Retina (tissue), 1 donor: ENCODE results near the gene EME1.
A peak's percentile ranks its signal among the peaks of the same experiment; 100 is the strongest.
"Not testable (repeated sequence)": the region's sequence is repeated elsewhere in the genome, so short reads cannot be mapped to it uniquely, and the experiment has no call there.

Source experiments
- DNase-seq: peaks from one replicate; pipeline ENCODE4 v3.0.0-alpha.2; 2016

The EME1 gene

DNA sequence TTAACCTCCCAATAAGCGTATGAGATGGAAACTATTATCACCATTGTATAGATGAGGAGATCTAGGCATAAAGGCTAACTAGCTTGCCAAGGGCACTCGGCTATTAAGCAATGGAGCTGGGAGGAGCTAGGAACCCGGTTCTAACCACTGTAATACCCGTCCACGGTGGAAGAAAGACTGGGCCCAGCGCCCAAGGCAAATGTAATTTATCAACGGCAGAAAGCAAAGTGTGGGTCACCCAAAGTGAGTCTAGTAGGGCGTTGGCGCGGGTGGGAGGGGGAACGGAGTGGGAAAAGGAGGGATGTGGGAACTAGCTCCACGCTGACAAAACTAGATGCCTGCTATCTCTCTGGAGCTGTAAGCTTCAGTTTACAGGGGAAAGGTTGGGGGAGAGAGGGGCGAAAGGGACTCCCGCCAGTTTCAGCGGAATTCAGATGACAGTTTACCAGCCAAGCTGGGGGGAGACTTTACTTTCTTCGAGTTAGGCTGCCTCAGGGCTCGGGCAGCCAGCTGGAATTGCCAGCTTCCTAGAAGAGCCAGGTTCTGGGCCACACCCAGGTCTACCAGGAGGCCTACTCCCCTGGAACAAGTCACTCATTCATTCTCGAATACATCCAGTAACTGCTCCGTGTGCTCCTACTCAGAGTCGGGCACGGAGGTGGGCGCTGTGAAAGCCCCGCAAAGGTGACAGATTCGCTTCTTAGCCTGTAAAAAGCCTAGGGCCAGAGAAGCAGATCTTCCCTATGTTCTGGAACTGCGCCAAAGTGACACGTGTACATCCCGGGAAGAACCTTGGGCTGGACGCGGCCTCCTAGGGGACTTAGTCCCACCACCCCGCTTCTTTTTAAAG lies 23.5 kb downstream of the EME1 start:
- no peak for DNase-seq

DNA sequence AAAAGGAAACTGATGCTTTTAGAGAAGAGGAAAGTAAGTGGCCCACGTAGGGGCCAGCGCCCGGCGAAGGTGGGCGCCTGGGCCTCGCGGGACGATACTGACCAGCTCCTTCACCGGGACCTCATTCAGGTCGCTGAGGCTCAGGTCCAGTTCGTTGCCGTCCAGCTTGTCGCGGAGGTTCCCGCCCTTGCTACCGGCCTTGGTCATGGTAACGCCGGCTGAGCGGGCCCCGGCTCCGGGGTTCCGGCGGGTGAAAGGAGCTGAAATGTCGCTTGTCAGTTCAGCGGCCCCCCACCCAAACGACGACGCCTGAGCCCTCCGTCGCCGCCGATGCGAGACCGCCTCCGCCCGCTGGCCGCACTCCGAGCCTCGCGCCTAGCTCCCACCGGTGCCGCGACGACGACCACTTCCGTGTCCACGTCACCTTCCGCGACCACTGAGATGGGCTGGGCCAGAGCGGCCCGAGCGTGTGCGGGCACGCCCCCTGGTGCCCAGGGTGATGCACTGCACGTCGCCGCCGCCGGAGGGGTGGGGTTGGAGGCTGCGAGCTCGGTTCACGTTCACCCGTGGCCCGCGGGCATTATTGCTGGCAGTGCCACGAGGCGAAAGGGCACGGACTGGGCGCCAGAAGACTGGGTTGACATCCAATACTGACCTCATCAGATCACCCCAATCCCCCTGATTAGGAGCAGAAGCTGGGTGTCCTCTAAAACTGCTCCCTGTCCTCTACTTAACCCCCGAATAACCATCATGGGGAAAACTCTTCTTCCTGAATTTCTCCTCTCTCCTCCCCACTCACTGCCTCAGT lies 24.3 kb downstream of the EME1 start, which contains the start of gene LRRC59:
Gene LRRC59, minus strand, starts transcription at position 413 of the 808 bp plus-strand sequence. Its CDS starts 206 bp downstream, at position 207.
- peak; percentile 97 for DNase-seq

DNA sequence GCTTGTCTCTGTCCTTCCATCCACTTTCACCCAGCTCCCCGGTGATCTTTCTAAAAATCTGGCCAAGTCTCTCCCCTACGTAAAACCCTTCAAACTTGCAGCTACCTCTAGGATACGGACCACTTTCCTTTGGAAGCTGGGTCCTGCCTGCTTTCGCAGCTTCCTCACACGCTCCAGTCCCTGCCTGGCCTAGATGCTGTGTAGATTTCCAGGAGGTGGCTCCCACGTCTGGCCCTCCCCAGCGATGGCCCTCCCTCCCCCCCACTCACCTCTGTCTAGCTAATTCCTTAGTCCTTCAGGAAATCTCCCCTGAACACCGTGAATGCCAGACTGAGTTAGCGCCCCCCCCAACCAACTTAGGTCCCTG lies 24.9 kb downstream of the EME1 start:
- no peak for DNase-seq

DNA sequence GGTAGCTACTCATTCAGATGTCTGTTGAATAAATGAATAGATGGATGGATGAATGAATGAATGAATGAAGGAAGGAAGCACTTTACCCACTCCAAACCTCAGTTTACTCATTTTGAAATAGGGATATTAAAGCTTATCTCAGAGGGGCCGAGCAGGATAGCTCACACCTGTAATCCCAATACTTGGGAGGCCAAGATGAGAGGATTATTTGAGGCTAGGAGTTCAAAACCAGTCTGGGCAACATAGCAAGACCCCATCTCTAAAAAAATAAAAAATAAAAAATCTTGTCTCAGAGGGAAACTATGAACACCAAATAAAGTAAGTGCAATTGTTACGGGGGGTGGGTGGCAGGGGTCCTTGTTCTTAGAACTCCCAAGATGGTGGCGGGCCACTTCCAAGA lies 25.6 kb downstream of the EME1 start:
- DNase-seq, result not testable (repeated sequence)

DNA sequence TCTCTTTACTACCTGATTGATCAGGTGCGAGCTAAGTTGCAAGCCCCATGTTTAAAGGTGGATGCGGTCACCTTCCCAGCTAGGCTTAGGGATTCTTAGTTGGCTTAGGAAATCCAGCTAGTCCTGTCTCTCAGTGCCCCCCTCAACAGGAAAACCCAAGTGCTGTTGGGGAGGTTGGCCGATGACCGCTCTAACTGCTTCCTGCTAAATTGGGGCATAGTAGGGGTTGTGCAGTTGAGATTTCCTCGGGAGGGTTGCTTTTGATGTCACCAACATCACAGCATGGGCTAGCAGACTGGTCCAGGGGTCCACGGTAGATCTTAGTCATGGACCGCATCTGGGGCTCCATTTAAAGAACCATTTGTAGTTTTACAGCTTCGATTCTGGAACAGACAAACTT lies 26.6 kb downstream of the EME1 start:
- not testable (repeated sequence) for DNase-seq

DNA sequence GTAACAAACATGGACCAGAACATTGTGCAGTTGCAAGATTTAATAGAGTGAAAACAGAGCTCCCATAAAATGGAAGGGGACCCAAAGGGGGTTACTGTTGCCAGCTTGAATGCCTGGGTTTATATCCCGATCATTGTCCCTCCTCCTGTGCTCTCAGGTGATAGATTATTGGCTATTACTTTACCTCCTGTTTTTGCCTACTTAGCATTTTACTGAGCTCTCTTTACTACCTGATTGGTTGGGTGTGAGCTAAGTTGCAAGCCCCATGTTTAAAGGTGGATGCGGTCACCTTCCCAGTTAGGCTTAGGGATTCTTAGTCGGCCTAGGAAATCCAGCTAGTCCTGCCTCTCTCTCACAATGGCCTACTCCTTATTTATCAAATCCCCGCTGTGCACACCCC lies 32.3 kb downstream of the EME1 start:
- not testable (repeated sequence) for DNase-seq

DNA sequence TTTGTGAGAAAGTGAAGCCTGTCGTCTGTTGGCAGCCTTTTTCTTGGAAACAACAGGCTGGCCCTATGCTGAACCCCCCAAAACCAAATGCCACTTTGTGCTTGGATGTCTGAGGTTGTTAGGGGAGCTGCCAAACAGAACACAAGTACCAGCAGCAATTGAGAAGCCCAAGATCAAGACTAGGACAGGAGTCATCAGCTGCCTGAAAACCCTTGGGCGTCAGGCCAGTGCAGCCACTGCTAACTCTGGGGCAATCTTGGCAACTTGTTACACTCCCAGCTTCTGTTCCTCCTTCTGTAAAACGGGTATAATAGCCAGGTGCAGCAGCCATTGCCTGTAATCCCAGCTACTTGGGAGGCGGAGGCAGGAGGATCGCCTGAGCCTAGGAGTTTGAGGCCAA lies 33.5 kb downstream of the EME1 start:
- no peak for DNase-seq

DNA sequence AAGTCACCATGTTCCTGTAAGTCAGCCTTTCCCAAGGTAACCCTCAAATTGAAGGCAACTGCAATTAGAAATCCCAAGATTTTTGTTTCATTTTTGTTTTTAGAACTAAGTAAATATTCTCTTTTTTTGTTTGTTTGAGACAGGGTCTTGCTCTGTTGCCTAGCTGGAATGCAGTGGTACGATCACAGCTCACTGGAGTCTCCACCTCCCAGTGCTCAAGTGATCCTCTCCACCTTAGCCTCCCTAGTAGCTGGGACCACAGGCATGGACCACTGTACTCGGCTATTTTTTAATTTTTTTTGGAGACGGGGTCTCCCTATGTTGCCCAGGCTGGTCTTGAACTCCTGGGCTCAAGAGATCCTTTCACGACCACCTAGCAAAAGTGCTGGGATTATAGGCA lies 34.9 kb downstream of the EME1 start:
- no peak for DNase-seq

DNA sequence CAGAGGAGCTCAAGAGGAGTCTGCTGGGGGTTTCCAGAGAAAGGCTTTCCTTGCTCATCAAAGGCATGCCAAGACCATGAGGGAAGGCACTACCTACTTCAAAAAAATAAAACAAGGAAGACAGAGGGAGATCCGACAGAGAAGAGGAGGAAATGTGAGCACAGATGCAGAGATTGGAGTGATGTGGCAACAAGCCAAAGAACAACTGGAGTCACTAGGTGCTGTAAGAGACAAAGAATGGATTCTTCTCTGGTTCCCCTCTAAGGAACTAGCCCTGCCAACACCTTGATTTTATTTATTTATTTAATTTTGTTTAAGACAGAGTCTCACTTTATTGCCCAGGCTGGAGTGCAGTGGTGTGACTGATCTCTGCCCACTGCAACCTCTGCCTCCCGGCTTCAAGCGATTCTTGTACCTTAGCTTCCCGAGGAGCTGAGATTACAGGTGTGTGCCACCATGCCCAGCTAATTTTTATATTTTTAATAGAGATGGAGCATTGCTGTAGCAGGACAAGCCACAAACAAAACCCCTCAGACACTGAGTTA lies 39.2 kb downstream of the EME1 start:
- no peak for DNase-seq

DNA sequence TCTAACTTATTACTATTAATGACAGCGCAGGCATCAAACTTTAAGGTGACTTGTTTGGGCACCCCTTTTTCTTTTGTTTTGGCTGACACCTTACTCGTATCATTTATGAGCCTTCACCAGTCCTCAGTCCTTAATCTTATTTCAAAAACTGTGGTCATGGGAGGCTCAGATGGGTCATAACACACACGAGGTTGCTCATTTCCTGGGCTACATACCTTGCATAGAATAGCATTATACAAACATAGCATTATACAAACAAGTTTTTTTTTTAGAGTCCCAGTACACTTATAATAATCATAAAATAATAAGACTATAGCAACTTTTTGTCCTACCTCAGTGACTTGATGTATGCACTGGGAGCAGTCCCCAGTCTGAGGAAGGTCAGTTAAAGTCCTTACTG lies 41.8 kb downstream of the EME1 start:
- no peak for DNase-seq

DNA sequence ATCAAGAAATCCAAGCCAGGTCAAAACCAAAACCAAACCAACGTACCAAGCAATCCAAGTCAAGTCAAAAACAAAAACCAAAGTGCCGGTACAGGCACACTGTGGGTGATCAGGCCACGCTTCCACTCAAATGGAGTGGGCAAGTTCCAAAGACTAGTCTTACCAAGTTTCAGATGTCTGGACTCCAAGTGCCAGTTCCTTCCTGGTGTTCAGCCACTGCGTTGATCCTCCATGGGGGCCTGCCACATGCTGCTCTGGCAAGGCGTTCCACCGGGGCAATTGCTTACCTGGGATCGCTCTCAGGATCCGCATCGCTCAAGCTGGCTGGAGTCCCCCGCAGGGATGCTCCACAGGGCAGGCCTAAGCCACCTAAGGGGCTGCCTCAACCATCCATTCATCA lies 46.5 kb downstream of the EME1 start:
- DNase-seq, result not testable (repeated sequence)

DNA sequence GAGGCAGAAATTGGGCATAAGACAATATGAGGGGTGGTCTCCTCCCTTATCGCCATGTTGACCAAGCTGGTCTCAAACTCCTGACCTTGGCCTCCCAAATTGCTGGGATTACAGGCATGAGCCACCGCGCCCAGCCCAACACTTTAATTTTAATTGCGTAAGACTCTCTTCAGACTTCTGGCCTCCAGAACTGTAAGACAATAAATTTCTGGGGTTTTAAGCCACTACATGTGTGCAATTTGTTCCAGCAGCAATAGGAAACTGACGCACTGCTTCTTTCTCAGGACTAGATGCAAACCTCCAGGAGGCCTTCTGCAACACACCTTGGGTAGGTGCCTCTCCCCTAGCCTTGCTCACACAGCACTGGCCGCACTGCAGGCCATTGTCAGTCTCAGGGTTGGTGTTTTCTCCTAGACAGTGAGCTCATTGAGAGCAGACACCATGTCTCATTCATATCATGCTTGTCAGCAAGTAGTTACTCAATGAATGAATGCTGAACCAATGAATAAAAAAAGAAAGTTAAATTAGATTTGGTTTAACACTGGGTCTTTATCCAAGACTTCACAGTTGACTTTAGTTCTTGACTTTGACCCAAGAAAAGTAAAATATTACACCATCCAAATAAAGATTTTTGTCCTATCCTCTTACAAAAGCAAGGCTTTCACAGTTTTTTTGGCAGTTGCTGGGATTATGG lies 47.5 kb downstream of the EME1 start:
- no peak for DNase-seq

DNA sequence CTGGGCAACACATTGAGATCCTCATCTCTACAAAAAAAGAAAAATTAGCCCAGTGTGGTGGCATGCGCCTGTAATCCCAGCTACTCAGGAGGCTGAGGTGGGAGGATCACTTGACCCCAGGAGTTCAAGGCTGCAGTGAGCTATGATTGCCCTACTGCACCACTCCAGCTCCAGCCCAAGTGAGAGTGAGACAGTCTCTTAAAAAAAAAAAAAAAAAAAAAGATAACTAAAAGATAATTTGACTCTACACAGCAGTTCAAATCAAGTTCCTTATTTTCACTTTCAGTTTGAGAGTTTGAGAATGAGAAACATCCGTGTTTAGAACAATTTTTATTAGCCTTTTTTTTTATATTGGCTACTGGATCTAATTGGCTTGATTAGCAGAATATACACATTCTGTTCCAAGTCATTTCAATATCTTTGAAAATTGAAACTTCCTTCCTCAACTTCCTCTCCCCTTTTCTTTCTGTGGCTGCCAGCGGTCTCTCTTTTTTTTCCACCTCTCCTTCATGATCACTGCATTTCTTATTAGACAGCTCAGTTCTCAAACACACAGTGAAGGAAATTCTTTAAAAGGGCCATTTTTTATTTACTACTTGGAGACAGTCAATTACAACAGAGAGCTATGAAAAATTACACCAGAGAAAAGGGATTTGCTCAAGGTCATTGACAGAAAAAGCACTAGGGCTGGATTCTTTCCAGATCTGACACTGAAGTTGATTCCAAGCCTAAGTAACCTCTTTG lies 48.5 kb downstream of the EME1 start:
- no peak for DNase-seq

DNA sequence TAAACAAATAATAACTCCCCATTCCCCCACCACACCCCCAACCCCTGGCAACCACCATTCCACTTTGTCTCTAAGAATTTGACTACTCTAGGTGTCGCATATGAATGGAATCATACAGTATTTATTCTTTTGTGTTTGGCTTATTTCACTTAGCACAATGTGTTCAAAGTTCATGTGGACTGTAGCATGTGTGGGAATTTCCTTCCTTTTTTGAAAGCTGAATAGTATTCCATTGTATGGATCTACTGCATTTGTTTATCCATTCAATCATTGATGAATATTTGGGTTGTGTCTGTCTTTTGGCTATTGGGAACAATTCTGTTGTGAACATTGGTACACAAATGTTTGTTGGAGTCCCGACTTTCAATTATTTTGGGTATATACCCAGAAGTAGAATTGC lies 49.7 kb downstream of the EME1 start:
- DNase-seq, result no peak

DNA sequence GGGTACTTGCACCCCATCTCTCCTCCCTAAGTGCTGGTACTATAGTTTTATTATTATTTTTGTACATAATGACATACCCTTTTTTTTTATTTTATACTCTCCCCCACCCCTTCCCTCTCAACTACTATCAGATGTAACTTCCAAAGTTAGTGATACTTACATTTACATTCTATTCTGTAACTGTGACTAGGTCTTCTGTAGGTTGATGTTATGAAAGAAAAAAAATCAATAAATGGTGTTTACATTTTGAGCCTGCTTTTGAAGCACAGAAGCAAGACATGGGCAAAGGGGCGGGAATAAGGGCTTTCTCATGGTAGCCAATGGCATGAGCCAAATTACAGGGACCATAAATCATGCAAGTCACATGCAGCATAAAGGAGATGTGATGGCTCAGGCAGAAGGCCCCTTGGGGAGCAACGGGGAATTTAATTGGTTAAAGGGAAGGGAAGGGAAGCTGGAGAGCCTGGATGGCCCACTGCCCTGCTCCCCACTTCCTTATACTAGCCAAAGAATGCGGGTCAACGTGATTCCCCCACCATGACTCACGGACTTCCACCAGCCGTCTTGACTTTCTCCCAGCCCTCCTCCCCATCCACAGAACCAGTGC lies 50.6 kb downstream of the EME1 start:
- no peak for DNase-seq

DNA sequence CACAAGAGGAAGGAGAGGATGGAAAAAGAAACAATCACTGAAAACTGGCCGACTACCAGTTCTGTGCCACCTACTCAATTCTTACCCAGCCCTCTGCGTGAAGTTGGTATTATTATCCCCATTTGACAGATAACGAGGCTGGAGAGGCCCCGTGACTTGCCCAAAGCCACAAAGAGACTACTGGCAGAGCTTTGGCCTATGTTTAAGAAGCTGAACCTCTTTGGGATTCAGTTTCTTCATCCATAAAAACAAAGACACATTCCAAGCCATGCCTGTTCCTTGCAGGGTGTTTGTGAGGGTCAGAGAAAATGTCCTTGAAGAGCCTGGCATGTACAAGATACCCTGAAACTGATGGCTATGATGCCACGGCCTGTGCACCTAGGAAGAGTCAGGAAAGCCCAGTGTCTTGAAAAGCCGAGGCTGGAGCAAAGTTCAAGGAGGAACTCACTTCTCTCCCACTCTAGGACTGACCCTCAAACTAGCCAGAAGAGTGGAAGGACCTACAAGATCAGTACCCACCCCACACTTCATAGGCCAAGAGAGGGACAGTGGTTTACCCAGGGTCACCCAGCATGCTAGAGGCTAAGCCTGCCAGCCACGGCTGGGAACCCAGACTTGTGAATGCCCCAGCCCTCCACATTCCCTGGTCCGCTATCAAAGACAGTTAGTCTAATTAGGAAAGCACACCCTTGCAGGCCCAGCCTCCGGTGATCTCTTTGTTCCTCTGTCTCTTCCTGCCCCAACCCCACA lies 51.4 kb downstream of the EME1 start:
- no peak for DNase-seq

DNA sequence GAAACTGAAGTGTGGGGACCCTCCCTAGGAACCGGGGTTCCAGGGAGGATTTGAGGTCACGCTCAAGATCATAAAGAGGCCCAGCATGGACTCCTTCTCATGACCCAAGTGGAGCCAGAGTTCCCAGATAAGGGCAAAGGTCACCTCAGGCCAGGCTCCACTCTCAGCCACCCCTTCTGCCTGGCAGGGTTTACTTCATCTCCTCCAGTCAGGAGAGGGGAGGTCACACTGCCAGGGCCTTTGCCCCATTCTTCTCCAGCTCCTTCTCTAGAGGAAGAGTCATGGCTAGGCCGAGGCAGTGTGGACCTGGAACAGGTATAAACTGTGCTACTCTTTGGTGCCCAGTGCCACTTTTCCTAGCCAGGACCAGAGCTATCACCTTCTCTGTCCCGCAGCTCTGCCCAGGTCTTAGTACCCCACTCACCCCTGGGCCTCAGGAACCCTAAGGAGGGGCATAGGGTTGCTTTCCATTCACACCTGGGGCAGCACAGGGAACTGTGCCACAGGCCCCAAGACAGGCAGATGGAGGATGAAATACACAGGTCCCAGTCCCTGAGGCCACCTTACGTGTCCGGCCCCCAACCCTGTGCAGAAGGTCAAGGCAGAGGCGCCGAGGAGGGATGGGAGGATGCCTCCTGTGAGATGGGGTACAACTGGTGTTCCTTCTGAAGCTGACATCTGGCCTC lies 52.1 kb downstream of the EME1 start:
- no peak for DNase-seq

DNA sequence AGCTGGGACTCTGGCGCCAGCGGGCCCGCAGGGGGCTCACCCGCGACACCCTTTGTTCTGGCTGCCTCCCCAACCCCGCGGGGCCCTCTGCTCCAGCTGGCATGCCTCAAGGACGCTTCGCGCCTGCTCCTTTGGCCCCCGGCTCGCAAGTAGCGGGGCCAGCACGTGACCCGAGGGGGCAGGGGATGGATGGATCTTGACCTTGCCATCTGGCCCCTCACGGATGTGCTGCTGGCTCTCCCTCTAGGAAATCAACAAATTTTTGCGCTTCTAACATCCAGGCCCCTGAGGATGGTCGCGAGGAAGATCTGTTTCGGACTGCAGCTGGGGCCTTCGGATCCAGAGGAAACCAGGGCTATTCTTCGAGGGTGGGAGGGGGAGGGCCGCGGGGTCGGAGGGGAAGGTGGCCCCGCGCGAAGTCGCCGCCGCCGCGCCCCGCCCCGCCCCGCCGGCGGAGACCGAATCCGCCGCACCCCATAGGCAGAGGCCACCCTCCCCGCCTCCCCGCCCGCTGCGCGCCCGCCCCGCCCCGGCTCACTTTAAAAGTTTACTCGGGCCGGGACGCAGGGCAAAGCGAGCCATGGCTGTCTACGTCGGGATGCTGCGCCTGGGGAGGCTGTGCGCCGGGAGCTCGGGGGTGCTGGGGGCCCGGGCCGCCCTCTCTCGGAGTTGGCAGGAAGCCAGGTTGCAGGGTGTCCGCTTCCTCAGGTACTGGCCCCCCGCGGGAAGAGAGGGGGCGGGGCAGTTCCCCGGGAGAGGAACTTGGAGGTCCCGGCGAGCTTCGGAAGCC lies 52.8 kb downstream of the EME1 start, which contains the start of gene ACSF2:
Gene ACSF2, plus strand, starts transcription at position 537 of the 790 bp plus-strand sequence. Its CDS starts 44 bp downstream, at position 581.
- DNase-seq, result peak; percentile 72

DNA sequence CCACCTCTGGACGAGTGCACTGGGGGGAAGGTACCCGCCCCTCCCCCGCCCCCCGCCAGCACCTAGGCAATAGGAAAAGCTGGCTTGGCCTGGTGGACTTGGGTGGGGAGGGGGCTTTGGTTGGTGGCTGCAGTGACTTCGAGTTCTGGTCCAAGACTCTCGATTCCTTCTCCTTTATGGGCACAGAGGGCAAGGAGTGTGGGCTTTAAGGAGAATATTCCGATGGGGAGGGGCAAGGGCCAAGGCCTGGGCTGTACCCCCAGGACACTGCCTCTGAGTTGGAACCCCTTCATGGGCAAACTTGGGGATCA lies 53.4 kb downstream of the EME1 start:
- DNase-seq, result no peak
